HepG2 (cell line): ENCODE data around the gene ZKSCAN2. TPM values are rescaled to one million over a fixed set of nuclear protein-coding genes. Genes with fewer than 3 reads are reported as not detected.

Source experiments
- ATAC-seq: fragments of 200-7000 bp; cut with Tn5 transposase; 3 replicates; pipeline ENCODE4 v1.9.1; 2020; ENCODE audit warnings: mild to moderate bottlenecking, moderate library complexity
- BruUV-seq: library from RNA; stranded (reverse); fragments of 400-500 nt; replicated peaks from 2 replicates; lab custom pipeline; 2021; lab: Mats Ljungman, UMichigan
- CTCF ChIA-PET: fragments of 300-600 bp; formaldehyde crosslinking; extraction: SDS; loops from one replicate; lab custom pipeline; 2021; ENCODE audit warnings: low total read pairs, inconsistent platforms, low intra/inter-chr PET ratio; lab: Yijun Ruan, JAX
- POLR2A ChIA-PET: fragments of 350-600 bp; sonication (Branson Sonifier 250); formaldehyde crosslinking; loops from one replicate; lab custom pipeline; 2020; ENCODE audit warnings: antibody characterized with exemption, inconsistent platforms; lab: Yijun Ruan, JAX
- DNase-seq: peaks from one replicate; pipeline ENCODE4 v3.0.0-alpha.2; 2015; ENCODE audit warnings: low spot score
- FAIRE-seq: peaks from 3 replicates; lab custom pipeline; 2011; peaks lifted over from hg19 to GRCh38; lab: Jason Lieb, UNC
- H2AFZ ChIP-seq: one replicate; pipeline ENCODE4 v1.6.1; 2011; ENCODE audit warnings: low read length, inconsistent platforms
- H3K27ac ChIP-seq: fragments of 300-600 bp; 3 replicates; pipeline ENCODE4 v1.8.0; 2011; ENCODE audit warnings: mixed run types, mild to moderate bottlenecking, mixed read lengths, low read length, inconsistent platforms; ENCODE audit not compliant: insufficient read depth; ENCODE audit errors: extremely low read length
- H3K27me3 ChIP-seq, 2 experiments: fragments of 200-600 bp in 1 of 2; 2 replicates in 1 of 2; 3 replicates in 1 of 2; pipeline versions ENCODE4 v1.6.0 to v1.8.0; 2011; ENCODE audit warnings: low read length in 2 of 2, mild to moderate bottlenecking in 2 of 2, moderate library complexity in 2 of 2, inconsistent platforms in 1 of 2; ENCODE audit not compliant: insufficient read depth in 2 of 2, control insufficient read depth in 1 of 2
- H3K36me3 ChIP-seq, 2 experiments: fragments of 200-600 bp in 1 of 2; replicated peaks in 1 of 2; 2 replicates in 1 of 2; 3 replicates in 1 of 2; pipeline versions ENCODE4 v1.5.1 to v1.8.0; 2011; ENCODE audit warnings: low read length in 2 of 2, inconsistent platforms in 1 of 2; ENCODE audit not compliant: insufficient read depth in 2 of 2, control insufficient read depth in 1 of 2
- H3K4me1 ChIP-seq: 2 replicates; pipeline ENCODE4 v1.5.1; 2012; ENCODE audit warnings: low read length, inconsistent platforms; ENCODE audit not compliant: insufficient read depth
- H3K4me2 ChIP-seq: 2 replicates; pipeline ENCODE4 v1.6.0; 2011; ENCODE audit warnings: low read depth, low read length, inconsistent platforms
- H3K4me3 ChIP-seq, 3 experiments: fragments of 200-600 bp in 1 of 3; sonication (generic), shearing (Covaris generic) in 1 of 3; replicated peaks in 1 of 3; 2 replicates each; pipeline ENCODE4 v1.5.1; 2011 to 2016; ENCODE audit warnings: low read length in 3 of 3, inconsistent platforms in 2 of 3, low read depth in 2 of 3, mild to moderate bottlenecking in 2 of 3, control low read depth in 1 of 3, mixed read lengths in 1 of 3; ENCODE audit not compliant: insufficient read depth in 1 of 3
- H3K79me2 ChIP-seq: one replicate; pipeline ENCODE4 v1.6.1; 2011; ENCODE audit warnings: low read length, inconsistent platforms; ENCODE audit not compliant: insufficient read depth
- H3K9ac ChIP-seq: 2 replicates; pipeline ENCODE4 v1.6.0; 2011; ENCODE audit warnings: mild to moderate bottlenecking, low read depth, low read length, inconsistent platforms; ENCODE audit not compliant: insufficient read depth
- H3K9me3 ChIP-seq: 2 replicates; pipeline ENCODE4 v1.5.1; 2012; ENCODE audit warnings: mild to moderate bottlenecking, low read length
- H4K20me1 ChIP-seq: 2 replicates; pipeline ENCODE4 v1.6.0; 2011; ENCODE audit warnings: inconsistent platforms, mild to moderate bottlenecking, low read length, moderate library complexity; ENCODE audit not compliant: insufficient read depth
- BCLAF1 ChIP-seq: fragments of 450-650 bp; IDR thresholded peaks from 2 replicates; pipeline ENCODE4 v1.6.1; 2017; ENCODE audit warnings: mild to moderate bottlenecking
- FOSL1 ChIP-seq: sonication (generic); formaldehyde crosslinking; IDR thresholded peaks from 2 replicates; pipeline ENCODE4 v1.9.0; 2021; ENCODE audit warnings: missing genetic modification reagents, borderline replicate concordance
- HOXA3 ChIP-seq: sonication (generic); formaldehyde crosslinking; IDR thresholded peaks from 2 replicates; pipeline ENCODE4 v1.5.0; 2020; ENCODE audit warnings: missing genetic modification reagents
- MIXL1 ChIP-seq: IDR thresholded peaks from 2 replicates; pipeline ENCODE4 v1.6.1; 2016
- PLRG1 ChIP-seq: fragments of 450-650 bp; conservative IDR thresholded peaks from 2 replicates; pipeline ENCODE4 v1.6.1; 2016
- RFX1 ChIP-seq: fragments of 450-650 bp; IDR thresholded peaks from 2 replicates; pipeline ENCODE4 v1.6.1; 2017
- YEATS4 ChIP-seq: sonication (generic); formaldehyde crosslinking; IDR thresholded peaks from 2 replicates; pipeline ENCODE4 v1.4.0; 2020; ENCODE audit warnings: missing genetic modification reagents, borderline replicate concordance
- ZBTB2 ChIP-seq: sonication (generic); formaldehyde crosslinking; IDR thresholded peaks from 2 replicates; pipeline ENCODE4 v1.8.0; 2022; ENCODE audit warnings: low read depth, missing genetic modification reagents
- ZNF10 ChIP-seq: sonication (generic); formaldehyde crosslinking; IDR thresholded peaks from 2 replicates; pipeline ENCODE4 v1.4.0; 2020; ENCODE audit warnings: mild to moderate bottlenecking, low read depth, missing genetic modification reagents, borderline replicate concordance
- ZNF234 ChIP-seq: sonication (generic); formaldehyde crosslinking; conservative IDR thresholded peaks from 2 replicates; pipeline ENCODE4 v1.5.1; 2020; ENCODE audit warnings: mild to moderate bottlenecking, missing genetic modification reagents
- ZNF33B ChIP-seq: sonication (generic); formaldehyde crosslinking; IDR thresholded peaks from 2 replicates; pipeline ENCODE4 v1.5.1; 2020; ENCODE audit warnings: mild to moderate bottlenecking, missing genetic modification reagents
- ZNF44 ChIP-seq: sonication (generic); formaldehyde crosslinking; IDR thresholded peaks from 2 replicates; pipeline ENCODE4 v1.5.1; 2020; ENCODE audit warnings: mild to moderate bottlenecking, missing genetic modification reagents
- WGBS: methylation state at CpG from one replicate; pipeline ENCODE4 v1.1.6; 2017; ENCODE audit warnings: low lambda C conversion rate; 5-methylcytosine and 5-hydroxymethylcytosine counted together
- in situ Hi-C: cut with HindIII; loops from 2 replicates; pipeline ENCODE4 v1.10.0; 2017; ENCODE audit warnings: low pct_unique_long_range_greater_than_20kb; ENCODE audit not compliant: extremely low pct_ligation_motif_present
- intact Hi-C: fragments of 100-400 bp; cut with micrococcal nuclease; formaldehyde crosslinking; loops from one replicate; pipeline ENCODE4 v1.10.0; 2022; ENCODE audit not compliant: unreplicated experiment
- polyA plus RNA-seq, 8 experiments: library from polyadenylated mRNA; depleted of rRNA in 3 of 8; stranded (reverse) in 7 of 8; unstranded in 1 of 8; fragments of >200 nt; fragmentation: Illumina TruSeq in 4 of 8; extraction: Trizol in 4 of 8; gene quantifications; 2 replicates each; pipeline versions ENCODE4 v1.2.1 to v1.2.3, GENCODE V29; 2011 to 2016; ENCODE audit warnings: low read depth in 4 of 8, missing spikeins in 1 of 8, mixed read lengths in 1 of 8; ENCODE audit not compliant: insufficient read depth in 1 of 8
- total RNA-seq, 5 experiments: library from RNA; depleted of rRNA; stranded (reverse); fragments of >200 nt; fragmentation: Illumina TruSeq; extraction: Trizol; gene quantifications; 2 replicates each; pipeline ENCODE4 v1.2.3, GENCODE V29; 2016; ENCODE audit warnings: low read depth in 1 of 5

ZKSCAN2 gene
- total and polyA plus RNA-seq, 2 of the 13 experiments (the other 11 are each of a cell fraction or from before 2014, with no cell fraction given) = 4.2 to 11.1 TPM

- TF ChIP-seq YEATS4 (CRISPR knock-in tag) (no peak), BCLAF1 (no peak), FOSL1 (CRISPR knock-in tag) (no peak), ZNF10 (CRISPR knock-in tag) (no peak), ZNF44 (CRISPR knock-in tag) (no peak), RFX1 (no peak), MIXL1 (no peak), ZNF234 (CRISPR knock-in tag) (no peak), ZNF33B (no peak), PLRG1 (no peak), HOXA3 (CRISPR knock-in tag) (no peak), ZBTB2 (no peak)
- TF ChIP-seq, all 625 proteins: peak for 0
- FAIRE-seq (no peak), DNase-seq (no peak), ATAC-seq (no peak)
- in situ Hi-C loops (no loop called here), intact Hi-C loops (no loop called here)
- no peaks in the 10 kb centered on the region for H4K20me1 ChIP-seq
- H2AFZ ChIP-seq = no peak overlapping the region
- no peaks in the 10 kb centered on the region for H3K36me3 ChIP-seq
- H3K4me3 ChIP-seq = no peak overlapping the region
- peaks cover 43% of the 10 kb centered on the region for H3K4me1 ChIP-seq
- H3K4me2 ChIP-seq = no peak overlapping the region
- H3K79me2 ChIP-seq = no peaks in the 10 kb centered on the region
- WGBS = 52% methylated on average over 5 of the region's 10 CpGs
- BruUV-seq = no TSS peak
- no peaks in the 10 kb centered on the region for H3K9me3 ChIP-seq
- no peak overlapping the region for H3K9ac ChIP-seq
- ChIA-PET POLR2A (no interaction called here), CTCF (no interaction called here)
- H3K27ac ChIP-seq = no peak overlapping the region
- no peaks in the 10 kb centered on the region for H3K27me3 ChIP-seq
Measured at GRCh38 chr16:25228372-25228771, 29.3 kb downstream of the ZKSCAN2 start.
